Ovary (tissue), 9 donors: Measurements from ENCODE around the gene CD200R1. TPM values are rescaled to one million over a fixed set of nuclear protein-coding genes. Genes with fewer than 3 reads are reported as not detected.

ENCODE experiments used
- DNase-seq, 5 donors: peaks; one replicate each; pipeline ENCODE4 v3.0.0-alpha.2; 2019 to 2020
- H3K27ac ChIP-seq, 2 donors: fragments of 200-600 bp; one replicate each; pipeline versions ENCODE4 v1.5.1 to v1.8.0; 2019 to 2022
- H3K27me3 ChIP-seq: fragments of 200-600 bp; one replicate; pipeline ENCODE4 v1.8.0; 2022
- H3K36me3 ChIP-seq: fragments of 200-600 bp; sonication (generic); one replicate; pipeline ENCODE4 v1.5.1; 2019
- H3K4me1 ChIP-seq: one replicate; pipeline ENCODE4 v1.8.1; 2013; ENCODE audit warnings: mild to moderate bottlenecking, moderate library complexity; ENCODE audit not compliant: insufficient read depth
- H3K4me3 ChIP-seq: fragments of 200-600 bp; sonication (generic); one replicate; pipeline ENCODE4 v1.5.1; 2017
- H3K9me3 ChIP-seq, 2 donors: fragments of 200-600 bp in 1 of 2; sonication (generic) in 1 of 2; one replicate each; pipeline versions ENCODE4 v1.5.1 to v1.8.1; 2013 to 2019; ENCODE audit warnings: mild to moderate bottlenecking in 1 of 2, moderate library complexity in 1 of 2
- CTCF ChIP-seq, 3 donors: fragments of 450-650 bp in 2 of 3; fragments of 200-600 bp in 1 of 3; IDR thresholded peaks; one replicate each; pipeline versions ENCODE4 v1.5.1 to v1.8.0; 2016 to 2022; ENCODE audit warnings: antibody characterized with exemption in 3 of 3, mild to moderate bottlenecking in 1 of 3
- EP300 ChIP-seq: sonication (generic); formaldehyde crosslinking; IDR thresholded peaks from one replicate; pipeline ENCODE4 v1.6.1; 2017; ENCODE audit warnings: antibody characterized with exemption
- POLR2A ChIP-seq: fragments of 450-650 bp; IDR thresholded peaks from one replicate; pipeline ENCODE4 v1.6.1; 2017; ENCODE audit warnings: antibody characterized with exemption, mild to moderate bottlenecking, moderate library complexity
- WGBS, 3 donors: extraction: QIAGEN DNeasy Blood & Tissue Kit in 1 of 3; methylation state at CpG; one replicate each; pipeline versions ENCODE4 v1.1.5 to v1.1.7; 2013 to 2017; 5-methylcytosine and 5-hydroxymethylcytosine counted together
- intact Hi-C, 4 donors: fragments of 100-400 bp; cut with DNase I; formaldehyde crosslinking; loops; one replicate each; pipeline versions ENCODE4 v1.11.0 to v1.15.1; 2022 to 2023
- polyA plus RNA-seq, 2 donors: library from polyadenylated mRNA; stranded (reverse); fragments of 200-250 nt in 1 of 2; fragments of 350-450 nt in 1 of 2; fragmentation: Illumina TruSeq in 1 of 2; extraction: RNeasy Lipid Tissue Mini Kit (QIAGEN cat#74804) in 1 of 2; gene quantifications; one replicate each; pipeline ENCODE4 v1.2.3, GENCODE V29; 2013 to 2014
- total RNA-seq, 7 donors: library from RNA; depleted of rRNA in 2 of 7; stranded (reverse); fragments of >200 nt in 2 of 7; fragmentation: NEBNext Ultra II Directional in 3 of 7; extraction: Animal tissue kit (Norgen Biotek cat#: 25700) in 3 of 7; gene quantifications; one replicate each; pipeline versions ENCODE4 v1.1.0 to v1.2.4, GENCODE V29; 2016 to 2023
- donor health status: DM: no; HTN: no; CAD: no; lungs with moderate emphysema.
- donor health status: DM: no; HTN: no; CAD: no.
- donor health status: Bipolar disorder and iron deficiency.
- donor health status: DM: yes; HTN: yes; CAD: no.
- donor health status: DM: no; HTN: no; CAD: no.
- donor health status: DM: yes; HTN: yes; CAD: no.

Gene CD200R1
- total and polyA plus RNA-seq, 9 donors, result 0.11 to 2.8 (median 0.28) TPM

GRCh38 chr3:112956351-112956750 lies 18.6 kb downstream of the CD200R1 start:
- TF ChIP-seq CTCF (IDR thresholded peaks at IDR 0.05), result no peak
- TF ChIP-seq EP300, result no peak
- TF ChIP-seq POLR2A, result no peak
- H3K9me3 ChIP-seq, result no peaks in the 10 kb centered on the region
- no peaks in the 10 kb centered on the region for H3K4me1 ChIP-seq
- intact Hi-C loops, result no loop called here
- no peak overlapping the region for H3K4me3 ChIP-seq
- H3K27ac ChIP-seq, result no peak overlapping the region
- no peaks in the 10 kb centered on the region for H3K36me3 ChIP-seq
- peaks cover 3% of the 10 kb centered on the region for H3K27me3 ChIP-seq
- DNase-seq, result no peak

GRCh38 chr3:112948346-112948838 lies 26.5 kb downstream of the CD200R1 start:
- Histone ChIP-seq H3K36me3 (no peaks in the 10 kb centered on the region), H3K4me3 (no peak overlapping the region), H3K4me1 (no peaks in the 10 kb centered on the region), H3K9me3 (no peaks in the 10 kb centered on the region), H3K27me3 (no peaks in the 10 kb centered on the region), H3K27ac (no peak overlapping the region)
- WGBS, 3 donors, result 80 to 83% (median 82%) methylated on average over 9 of the region's 9 CpGs
- no peak for TF ChIP-seq CTCF (IDR thresholded peaks at IDR 0.05)
- no peak for TF ChIP-seq EP300
- no peak for TF ChIP-seq POLR2A
- no peak for DNase-seq
- intact Hi-C loops, result no loop called here

GRCh38 chr3:112931736-112932521 lies 43.0 kb downstream of the CD200R1 start:
- Histone ChIP-seq H3K27me3 (no peaks in the 10 kb centered on the region), H3K9me3 (no peaks in the 10 kb centered on the region), H3K27ac (no peak overlapping the region), H3K36me3 (no peaks in the 10 kb centered on the region), H3K4me3 (no peak overlapping the region), H3K4me1 (no peaks in the 10 kb centered on the region)
- TF ChIP-seq POLR2A, result no peak
- TF ChIP-seq CTCF (IDR thresholded peaks at IDR 0.05), result no peak
- TF ChIP-seq EP300, result no peak
- DNase-seq, result no peak
- intact Hi-C loops, result no loop called here
- 68 to 83% (median 70%) methylated on average over 3 of the region's 3 CpGs for WGBS, 3 donors

GRCh38 chr3:112930771-112931170 lies 44.1 kb downstream of the CD200R1 start:
- Histone ChIP-seq H3K4me3 (no peak overlapping the region), H3K36me3 (no peaks in the 10 kb centered on the region), H3K9me3 (no peaks in the 10 kb centered on the region), H3K4me1 (no peaks in the 10 kb centered on the region), H3K27ac (no peak overlapping the region), H3K27me3 (no peaks in the 10 kb centered on the region)
- no peak for TF ChIP-seq POLR2A
- WGBS, 3 donors, result 94 to 99% (median 96%) methylated on average over 3 of the region's 3 CpGs
- intact Hi-C loops, result no loop called here
- no peak for DNase-seq

- no peak overlapping the region for H3K27ac ChIP-seq
- H3K4me1 ChIP-seq, result no peaks in the 10 kb centered on the region
- TF ChIP-seq CTCF (IDR thresholded peaks at IDR 0.05) (no peak), EP300 (no peak), POLR2A (no peak)
- H3K4me3 ChIP-seq, result no peak overlapping the region
- no peaks in the 10 kb centered on the region for H3K36me3 ChIP-seq
- DNase-seq, result no peak
- intact Hi-C loops, result no loop called here
- H3K9me3 ChIP-seq, result no peaks in the 10 kb centered on the region
- H3K27me3 ChIP-seq, result no peaks in the 10 kb centered on the region
- WGBS, 3 donors, result 16 to 19% (median 16%) methylated on average over 2 of the region's 2 CpGs
Measured at GRCh38 chr3:112925969-112926368, 48.9 kb downstream of the CD200R1 start.
